ENCODE data around the gene WDR82. TPM values are rescaled to one million over a fixed set of nuclear protein-coding genes. Genes with fewer than 3 reads are reported as not detected.

Gene WDR82
- total RNA-seq, 4 donors from 2014 or later = 46.7 to 57.6 (median 52.5) TPM

GRCh38 chr3:52305926-52306325, 27.5 kb upstream of the WDR82 start:
- H3K4me3 ChIP-seq = no peak overlapping the region
- H3K9me3 ChIP-seq = no peaks in the 10 kb centered on the region
- H3K36me3 ChIP-seq = peaks cover 8% of the 10 kb centered on the region
- no peak for DNase-seq (ENCODE audit: low spot score in 2 of 2)
- 91% methylated on average over 5 of the region's 5 CpGs for WGBS
- H3K4me1 ChIP-seq = no peaks in the 10 kb centered on the region
- no peak for TF ChIP-seq POLR2AphosphoS5 (IDR thresholded peaks at IDR 0.05)
- TF ChIP-seq EP300 (IDR thresholded peaks at IDR 0.05) = no peak
- no peak for TF ChIP-seq CTCF (IDR thresholded peaks at IDR 0.05)
- TF ChIP-seq POLR2A (IDR thresholded peaks at IDR 0.05) = no peak
- H3K27ac ChIP-seq = no peak overlapping the region
- no peaks in the 10 kb centered on the region for H3K27me3 ChIP-seq

- WGBS = no CpG with 5 or more reads among the region's 2 CpGs
- Histone ChIP-seq H3K4me3 (no peak overlapping the region), H3K27ac (no peak overlapping the region), H3K4me1 (peaks cover 12% of the 10 kb centered on the region), H3K9me3 (no peaks in the 10 kb centered on the region), H3K36me3 (no peaks in the 10 kb centered on the region), H3K27me3 (no peaks in the 10 kb centered on the region)
- DNase-seq (ENCODE audit: low spot score in 2 of 2) = no peak
- TF ChIP-seq POLR2AphosphoS5 (IDR thresholded peaks at IDR 0.05) (no peak), CTCF (IDR thresholded peaks at IDR 0.05) (no peak), POLR2A (IDR thresholded peaks at IDR 0.05) (no peak), EP300 (IDR thresholded peaks at IDR 0.05) (no peak)
These were observed 25.4 kb upstream of the WDR82 start for GRCh38 chr3:52303811-52304210.

- no peaks in the 10 kb centered on the region for H3K36me3 ChIP-seq
- peaks cover 12% of the 10 kb centered on the region for H3K4me1 ChIP-seq
- no peak for DNase-seq (ENCODE audit: low spot score in 2 of 2)
- 82% methylated on average over 10 of the region's 12 CpGs for WGBS
- H3K4me3 ChIP-seq = no peak overlapping the region
- no peaks in the 10 kb centered on the region for H3K9me3 ChIP-seq
- H3K27me3 ChIP-seq = no peaks in the 10 kb centered on the region
- TF ChIP-seq POLR2A (IDR thresholded peaks at IDR 0.05) = no peak
- no peak for TF ChIP-seq POLR2AphosphoS5 (IDR thresholded peaks at IDR 0.05)
- no peak for TF ChIP-seq EP300 (IDR thresholded peaks at IDR 0.05)
- no peak for TF ChIP-seq CTCF (IDR thresholded peaks at IDR 0.05)
- H3K27ac ChIP-seq = no peak overlapping the region
These were observed 24.1 kb upstream of the WDR82 start for GRCh38 chr3:52302426-52303145.

- no peak for DNase-seq (ENCODE audit: low spot score in 2 of 2)
- Histone ChIP-seq H3K36me3 (no peaks in the 10 kb centered on the region), H3K27me3 (no peaks in the 10 kb centered on the region), H3K4me1 (peaks cover 12% of the 10 kb centered on the region), H3K4me3 (no peak overlapping the region), H3K9me3 (no peaks in the 10 kb centered on the region), H3K27ac (no peak overlapping the region)
- peak in 1 of 2 donors; percentile 21 for TF ChIP-seq CTCF (IDR thresholded peaks at IDR 0.05)
- TF ChIP-seq POLR2A (IDR thresholded peaks at IDR 0.05) = no peak
- WGBS = 41% methylated on average over 14 of the region's 14 CpGs
These were observed 21.6 kb upstream of the WDR82 start for GRCh38 chr3:52299879-52300611.

- DNase-seq (ENCODE audit: low spot score in 2 of 2) = no peak
- peaks cover 12% of the 10 kb centered on the region for H3K4me1 ChIP-seq
- no peaks in the 10 kb centered on the region for H3K9me3 ChIP-seq
- H3K27me3 ChIP-seq = no peaks in the 10 kb centered on the region
- no peak overlapping the region for H3K4me3 ChIP-seq
- H3K27ac ChIP-seq = no peak overlapping the region
- 55% methylated on average over 10 of the region's 10 CpGs for WGBS
- H3K36me3 ChIP-seq = peaks cover 3% of the 10 kb centered on the region
- TF ChIP-seq POLR2A (IDR thresholded peaks at IDR 0.05) (no peak), POLR2AphosphoS5 (IDR thresholded peaks at IDR 0.05) (no peak), CTCF (IDR thresholded peaks at IDR 0.05) (no peak), EP300 (IDR thresholded peaks at IDR 0.05) (no peak)
These were observed 20.9 kb upstream of the WDR82 start for GRCh38 chr3:52299247-52299878.
